GM11168 (cell line): ENCODE results near the gene NSL1.
"Not testable (repeated sequence)": the region's sequence is repeated elsewhere in the genome, so short reads cannot be mapped to it uniquely, and the experiment has no call there.

Experiments used
- in situ Hi-C: fragments of 300-500 bp; cut with MboI; formaldehyde crosslinking; loops from one replicate; pipeline ENCODE4 v1.12.0; 2022; ENCODE audit warnings: low sequenced_read_pairs; ENCODE audit not compliant: unreplicated experiment

Gene NSL1

GRCh38 chr1:212791676-212792395 lies at the start of gene NSL1, which contains the start of gene TATDN3:
TSS of gene NSL1 (minus strand) at chr1:212791777. CDS start at chr1:212791763, 14 bp downstream.
TSS of gene TATDN3 (plus strand) at chr1:212791894. CDS start at chr1:212791922, 28 bp downstream.
- in situ Hi-C loops, result no loop called here

GRCh38 chr1:212838145-212838544 lies 46.6 kb upstream of the NSL1 start:
- in situ Hi-C loops, result no loop called here

GRCh38 chr1:212833211-212834207 lies 41.9 kb upstream of the NSL1 start:
- in situ Hi-C loops, result not testable (repeated sequence)

GRCh38 chr1:212828395-212828794 lies 36.8 kb upstream of the NSL1 start:
- in situ Hi-C loops, result no loop called here

GRCh38 chr1:212827831-212828278 lies 36.3 kb upstream of the NSL1 start:
- in situ Hi-C loops, result no loop called here

GRCh38 chr1:212827171-212827776 lies 35.7 kb upstream of the NSL1 start:
- in situ Hi-C loops, result no loop called here

- in situ Hi-C loops, result no loop called here
Observed at GRCh38 chr1:212825798-212826452, 34.3 kb upstream of the NSL1 start.

- in situ Hi-C loops, result no loop called here
Observed at GRCh38 chr1:212824201-212824600, 32.6 kb upstream of the NSL1 start.

GRCh38 chr1:212822956-212823355 lies 31.4 kb upstream of the NSL1 start:
- in situ Hi-C loops, result no loop called here

GRCh38 chr1:212820969-212821368 lies 29.4 kb upstream of the NSL1 start:
- in situ Hi-C loops, result no loop called here

- in situ Hi-C loops, result loop anchor here (10.0 kb wide), 1 partner anchor 175 kb away; no protein-coding TSS in a partner anchor
Observed at GRCh38 chr1:212819726-212820125, 28.1 kb upstream of the NSL1 start.

GRCh38 chr1:212816567-212817278 lies 25.1 kb upstream of the NSL1 start:
- in situ Hi-C loops, result loop anchor here (10.0 kb wide), 1 partner anchor 178 kb away; no protein-coding TSS in a partner anchor

GRCh38 chr1:212814537-212815334 lies 23.2 kb upstream of the NSL1 start:
- in situ Hi-C loops, result loop anchor here (10.0 kb wide), 1 partner anchor 180 kb away; no protein-coding TSS in a partner anchor

- in situ Hi-C loops, result no loop called here
Observed at GRCh38 chr1:212805767-212806166, 14.2 kb upstream of the NSL1 start.

- in situ Hi-C loops, result no loop called here
Observed at GRCh38 chr1:212797681-212798080, 6.1 kb upstream of the NSL1 start.

- in situ Hi-C loops, result no loop called here
Observed at GRCh38 chr1:212794561-212795014, 3.0 kb upstream of the NSL1 start.

- in situ Hi-C loops, result no loop called here
Observed at GRCh38 chr1:212792396-212792908, 875 bp upstream of the NSL1 start.

GRCh38 chr1:212791261-212791675 lies 309 bp downstream of the NSL1 start:
- in situ Hi-C loops, result no loop called here
